Measurements from ENCODE around the gene PPIG. TPM values are rescaled to one million over a fixed set of nuclear protein-coding genes. Genes with fewer than 3 reads are reported as not detected.

Gene PPIG
- total RNA-seq, 1 donor from 2014 or later, result 14.7 TPM

DNA sequence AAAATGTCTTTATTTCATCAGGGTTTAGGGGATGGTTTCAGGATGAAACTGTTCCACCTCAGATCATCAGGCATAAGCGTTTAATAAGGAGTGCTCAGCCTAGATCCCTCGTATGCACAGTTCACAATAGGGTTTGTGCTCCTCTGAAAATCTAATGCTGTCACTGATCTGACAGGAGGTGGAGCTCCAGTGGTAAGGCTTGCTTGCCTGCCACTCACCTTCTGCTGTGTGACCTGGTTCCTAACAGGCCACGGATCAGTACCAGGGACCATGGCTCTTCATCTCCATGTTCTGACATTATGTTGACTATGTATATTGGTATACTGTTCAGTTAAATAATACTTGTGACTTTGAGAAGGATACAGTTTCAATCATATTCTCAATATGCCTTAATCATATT lies 41.6 kb downstream of the PPIG start:
- H3K4me3 ChIP-seq (ENCODE audit: low read depth, low read length), result no peak overlapping the region
- H3K36me3 ChIP-seq (ENCODE audit: control insufficient read depth, insufficient read depth, low read length), result peaks cover 8% of the 10 kb centered on the region
- FAIRE-seq (no peak), DNase-seq (ENCODE audit: low read depth) (no peak)
- H3K27me3 ChIP-seq (ENCODE audit: control insufficient read depth, insufficient read depth, low read length), result no peaks in the 10 kb centered on the region
- TF ChIP-seq, protein P1, sequence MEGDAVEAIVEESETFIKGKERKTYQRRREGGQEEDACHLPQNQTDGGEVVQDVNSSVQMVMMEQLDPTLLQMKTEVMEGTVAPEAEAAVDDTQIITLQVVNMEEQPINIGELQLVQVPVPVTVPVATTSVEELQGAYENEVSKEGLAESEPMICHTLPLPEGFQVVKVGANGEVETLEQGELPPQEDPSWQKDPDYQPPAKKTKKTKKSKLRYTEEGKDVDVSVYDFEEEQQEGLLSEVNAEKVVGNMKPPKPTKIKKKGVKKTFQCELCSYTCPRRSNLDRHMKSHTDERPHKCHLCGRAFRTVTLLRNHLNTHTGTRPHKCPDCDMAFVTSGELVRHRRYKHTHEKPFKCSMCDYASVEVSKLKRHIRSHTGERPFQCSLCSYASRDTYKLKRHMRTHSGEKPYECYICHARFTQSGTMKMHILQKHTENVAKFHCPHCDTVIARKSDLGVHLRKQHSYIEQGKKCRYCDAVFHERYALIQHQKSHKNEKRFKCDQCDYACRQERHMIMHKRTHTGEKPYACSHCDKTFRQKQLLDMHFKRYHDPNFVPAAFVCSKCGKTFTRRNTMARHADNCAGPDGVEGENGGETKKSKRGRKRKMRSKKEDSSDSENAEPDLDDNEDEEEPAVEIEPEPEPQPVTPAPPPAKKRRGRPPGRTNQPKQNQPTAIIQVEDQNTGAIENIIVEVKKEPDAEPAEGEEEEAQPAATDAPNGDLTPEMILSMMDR (IDR thresholded peaks at IDR 0.05; ENCODE audit: insufficient read depth, low read length, severe bottlenecking), result no peak

DNA sequence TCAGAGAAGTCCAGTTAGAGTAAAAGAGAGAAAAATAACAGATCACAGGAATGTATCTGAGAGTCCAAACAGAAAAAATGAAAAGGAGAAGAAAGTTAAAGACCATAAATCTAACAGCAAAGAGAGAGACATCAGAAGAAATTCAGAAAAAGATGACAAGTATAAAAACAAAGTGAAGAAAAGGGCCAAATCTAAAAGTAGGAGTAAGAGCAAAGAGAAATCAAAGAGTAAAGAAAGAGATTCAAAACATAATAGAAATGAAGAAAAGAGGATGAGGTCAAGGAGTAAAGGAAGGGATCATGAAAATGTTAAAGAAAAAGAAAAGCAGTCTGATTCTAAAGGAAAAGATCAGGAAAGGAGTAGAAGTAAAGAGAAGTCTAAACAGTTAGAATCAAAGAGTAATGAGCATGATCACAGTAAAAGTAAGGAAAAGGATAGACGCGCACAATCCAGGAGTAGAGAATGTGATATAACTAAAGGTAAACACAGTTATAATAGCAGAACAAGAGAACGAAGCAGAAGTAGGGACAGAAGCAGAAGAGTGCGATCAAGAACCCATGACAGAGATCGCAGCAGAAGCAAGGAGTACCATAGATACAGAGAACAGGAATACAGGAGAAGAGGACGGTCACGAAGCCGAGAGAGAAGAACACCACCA lies 52.4 kb downstream of the PPIG start:
- DNase-seq (ENCODE audit: low read depth) (no peak), FAIRE-seq (no peak)
- Histone ChIP-seq H3K36me3 (ENCODE audit: control insufficient read depth, insufficient read depth, low read length) (peaks cover 4% of the 10 kb centered on the region), H3K27me3 (ENCODE audit: control insufficient read depth, insufficient read depth, low read length) (no peaks in the 10 kb centered on the region), H3K4me3 (ENCODE audit: low read depth, low read length) (no peak overlapping the region)
- TF ChIP-seq, protein P1 (IDR thresholded peaks at IDR 0.05; ENCODE audit: insufficient read depth, low read length, severe bottlenecking), result no peak

DNA sequence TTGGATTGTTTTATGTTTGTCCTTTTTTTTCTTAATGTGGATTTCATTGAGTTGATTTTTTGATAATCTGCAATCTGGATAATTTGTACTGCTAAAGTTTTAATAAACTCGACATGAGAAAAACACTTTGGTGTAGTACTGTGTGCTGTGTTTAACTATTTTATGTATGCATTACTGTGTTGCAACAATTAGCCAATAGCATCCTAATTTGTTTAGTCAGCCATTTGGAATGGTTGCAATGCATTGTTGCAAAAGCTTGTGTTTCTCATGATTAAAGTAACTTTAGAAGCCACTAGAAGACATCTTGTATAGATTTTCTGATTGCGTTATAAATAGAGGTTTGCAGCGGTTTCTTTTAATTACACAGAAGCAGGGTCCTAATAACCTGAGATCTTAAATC lies 53.5 kb downstream of the PPIG start:
- Histone ChIP-seq H3K4me3 (ENCODE audit: low read depth, low read length) (no peak overlapping the region), H3K36me3 (ENCODE audit: control insufficient read depth, insufficient read depth, low read length) (peaks cover 2% of the 10 kb centered on the region), H3K27me3 (ENCODE audit: control insufficient read depth, insufficient read depth, low read length) (no peaks in the 10 kb centered on the region)
- DNase-seq (ENCODE audit: low read depth), result peak; percentile 64
- no peak for FAIRE-seq
- TF ChIP-seq, protein P1 (IDR thresholded peaks at IDR 0.05; ENCODE audit: insufficient read depth, low read length, severe bottlenecking), result no peak

DNA sequence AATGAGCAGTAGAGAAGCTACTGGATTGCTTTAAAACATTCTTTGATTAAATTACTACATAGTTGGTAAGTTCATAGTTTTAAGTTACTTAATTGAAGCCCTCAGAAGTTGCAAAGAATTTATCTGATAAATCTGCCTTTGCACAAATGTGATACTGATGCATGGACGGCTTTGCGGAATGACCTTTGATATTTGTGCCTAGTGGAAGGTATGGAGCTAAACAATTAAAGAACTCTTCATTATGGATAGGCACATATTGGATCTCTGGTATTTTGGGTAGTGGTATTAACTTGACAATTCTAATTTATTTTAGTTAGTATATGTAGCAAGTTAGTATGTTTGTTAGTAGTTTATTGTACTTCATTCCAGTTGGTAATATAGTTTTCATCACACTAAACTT lies 56.0 kb downstream of the PPIG start:
- TF ChIP-seq, protein P1 (IDR thresholded peaks at IDR 0.05; ENCODE audit: insufficient read depth, low read length, severe bottlenecking), result no peak
- FAIRE-seq (no peak), DNase-seq (ENCODE audit: low read depth) (no peak)
- Histone ChIP-seq H3K27me3 (ENCODE audit: control insufficient read depth, insufficient read depth, low read length) (no peaks in the 10 kb centered on the region), H3K4me3 (ENCODE audit: low read depth, low read length) (no peak overlapping the region), H3K36me3 (ENCODE audit: control insufficient read depth, insufficient read depth, low read length) (peaks cover under 1% of the 10 kb centered on the region)

DNA sequence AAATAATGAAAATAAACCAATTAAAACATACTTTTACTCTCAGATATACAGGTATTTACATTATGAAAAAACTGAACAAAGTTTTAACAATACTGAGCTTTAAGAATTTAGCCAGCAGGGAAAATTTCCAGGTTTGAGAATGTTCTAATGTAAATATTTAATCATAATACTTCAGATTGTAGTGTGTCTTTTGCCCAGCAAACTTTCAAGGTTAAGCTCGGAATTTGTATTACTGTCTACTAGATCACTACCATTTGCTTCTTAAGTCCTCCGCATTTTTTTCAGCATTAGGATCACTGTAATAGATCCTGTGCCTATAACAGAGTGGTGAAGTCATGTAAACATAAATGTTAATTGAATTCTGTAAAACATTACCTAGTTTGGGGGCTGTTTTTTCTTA lies 57.3 kb downstream of the PPIG start:
- Histone ChIP-seq H3K4me3 (ENCODE audit: low read depth, low read length) (no peak overlapping the region), H3K27me3 (ENCODE audit: control insufficient read depth, insufficient read depth, low read length) (no peaks in the 10 kb centered on the region), H3K36me3 (ENCODE audit: control insufficient read depth, insufficient read depth, low read length) (no peaks in the 10 kb centered on the region)
- TF ChIP-seq, protein P1 (IDR thresholded peaks at IDR 0.05; ENCODE audit: insufficient read depth, low read length, severe bottlenecking), result no peak
- DNase-seq (ENCODE audit: low read depth) (no peak), FAIRE-seq (no peak)

DNA sequence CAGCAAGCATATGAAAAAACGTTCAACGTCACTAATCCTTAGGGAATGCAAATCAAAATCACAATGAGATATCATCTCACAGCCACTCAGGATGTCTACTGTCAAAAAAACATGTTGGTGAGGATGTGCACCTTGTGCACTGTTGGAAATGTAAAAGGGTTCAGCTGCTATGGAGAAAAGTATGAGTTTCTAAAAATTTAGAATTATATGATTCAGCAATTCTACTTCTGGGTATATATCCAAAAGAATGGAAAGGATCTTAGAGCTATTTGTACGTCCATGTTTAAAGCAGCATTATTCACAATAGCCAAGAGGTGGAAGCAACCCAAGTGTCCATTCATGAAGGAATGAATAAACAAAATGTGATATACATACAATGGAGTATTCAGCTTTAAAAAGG lies 60.0 kb downstream of the PPIG start:
- FAIRE-seq, result no peak

More for the DNA sequence above, 60.0 kb downstream of the PPIG start:
- TF ChIP-seq, protein P1 (IDR thresholded peaks at IDR 0.05; ENCODE audit: insufficient read depth, low read length, severe bottlenecking), result no peak
- no peaks in the 10 kb centered on the region for H3K27me3 ChIP-seq (ENCODE audit: control insufficient read depth, insufficient read depth, low read length)
- H3K36me3 ChIP-seq (ENCODE audit: control insufficient read depth, insufficient read depth, low read length), result no peaks in the 10 kb centered on the region
- no peak for DNase-seq (ENCODE audit: low read depth)
- H3K4me3 ChIP-seq (ENCODE audit: low read depth, low read length), result no peak overlapping the region
